C4-2B (cell line): ENCODE measurements around the gene OLFM4.

Experiments used
- CTCF ChIP-seq: fragments of 450-650 bp; conservative IDR thresholded peaks from 2 replicates; pipeline ENCODE4 v1.5.1; 2017; ENCODE audit warnings: mild to moderate bottlenecking
- ZFX ChIP-seq: fragments of 450-650 bp; IDR thresholded peaks from 2 replicates; pipeline ENCODE4 v1.6.1; 2017

- TF ChIP-seq CTCF (no peak), ZFX (no peak)
Measured at GRCh38 chr13:53066411-53066810, 37.8 kb downstream of the OLFM4 start.
